AG10803 (cell line): Measurements from ENCODE around the gene MRPL14.

Experiments
- DNase-seq: peaks from one replicate; pipeline ENCODE4 v3.0.0; 2010; ENCODE audit warnings: low read depth
- H3K4me3 ChIP-seq: 2 replicates; pipeline ENCODE4 v1.5.1; 2011; ENCODE audit warnings: mild to moderate bottlenecking, low read length, control low read depth
- TF ChIP-seq, protein P1 (sequence below): conservative IDR thresholded peaks from 2 replicates; pipeline ENCODE4 v1.5.1; 2011; ENCODE audit warnings: mild to moderate bottlenecking, low read length, control low read depth, inconsistent platforms

MRPL14 gene

DNA sequence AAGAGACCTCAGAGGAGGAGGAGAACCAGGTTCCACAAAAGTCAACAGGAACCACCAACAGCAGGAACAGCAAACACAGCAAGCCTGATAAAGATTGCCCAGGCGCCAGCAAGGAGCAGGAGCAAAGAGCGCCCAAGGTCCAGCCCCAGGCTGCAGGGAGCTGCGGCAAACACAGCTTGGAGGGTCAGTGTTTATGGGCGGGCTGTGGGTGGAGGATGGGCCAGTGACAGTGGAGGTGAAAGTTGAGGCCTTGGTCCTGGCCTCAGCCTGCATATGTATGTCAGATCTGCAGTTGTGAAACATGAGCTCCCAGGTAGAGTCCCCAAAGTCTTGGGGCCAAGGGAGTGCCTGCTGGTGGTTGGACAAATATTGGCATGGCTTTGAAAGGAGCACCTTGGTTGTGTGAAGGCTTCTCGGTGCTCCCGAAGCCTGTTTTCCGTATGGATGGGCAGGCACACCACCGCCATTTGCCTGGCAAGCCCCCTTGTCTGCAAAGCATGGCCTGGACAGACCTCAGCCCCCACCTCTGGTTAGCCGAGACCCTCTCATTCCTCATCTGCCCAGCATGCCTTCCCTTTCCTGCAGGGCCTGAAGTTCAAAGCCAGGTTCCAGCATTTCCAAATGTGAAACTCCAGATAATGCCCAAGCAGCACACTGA, 29.4 kb upstream of the MRPL14 start:
- TF ChIP-seq, protein P1, sequence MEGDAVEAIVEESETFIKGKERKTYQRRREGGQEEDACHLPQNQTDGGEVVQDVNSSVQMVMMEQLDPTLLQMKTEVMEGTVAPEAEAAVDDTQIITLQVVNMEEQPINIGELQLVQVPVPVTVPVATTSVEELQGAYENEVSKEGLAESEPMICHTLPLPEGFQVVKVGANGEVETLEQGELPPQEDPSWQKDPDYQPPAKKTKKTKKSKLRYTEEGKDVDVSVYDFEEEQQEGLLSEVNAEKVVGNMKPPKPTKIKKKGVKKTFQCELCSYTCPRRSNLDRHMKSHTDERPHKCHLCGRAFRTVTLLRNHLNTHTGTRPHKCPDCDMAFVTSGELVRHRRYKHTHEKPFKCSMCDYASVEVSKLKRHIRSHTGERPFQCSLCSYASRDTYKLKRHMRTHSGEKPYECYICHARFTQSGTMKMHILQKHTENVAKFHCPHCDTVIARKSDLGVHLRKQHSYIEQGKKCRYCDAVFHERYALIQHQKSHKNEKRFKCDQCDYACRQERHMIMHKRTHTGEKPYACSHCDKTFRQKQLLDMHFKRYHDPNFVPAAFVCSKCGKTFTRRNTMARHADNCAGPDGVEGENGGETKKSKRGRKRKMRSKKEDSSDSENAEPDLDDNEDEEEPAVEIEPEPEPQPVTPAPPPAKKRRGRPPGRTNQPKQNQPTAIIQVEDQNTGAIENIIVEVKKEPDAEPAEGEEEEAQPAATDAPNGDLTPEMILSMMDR = no peak
- H3K4me3 ChIP-seq = no peak overlapping the region
- no peak for DNase-seq

GRCh38 chr6:44154067-44154466, 26.8 kb upstream of the MRPL14 start:
- TF ChIP-seq, protein P1 = no peak
- DNase-seq = no peak
- H3K4me3 ChIP-seq = no peak overlapping the region

GRCh38 chr6:44152533-44152932, 25.3 kb upstream of the MRPL14 start:
- DNase-seq = no peak
- no peak overlapping the region for H3K4me3 ChIP-seq
- TF ChIP-seq, protein P1 = no peak

DNA sequence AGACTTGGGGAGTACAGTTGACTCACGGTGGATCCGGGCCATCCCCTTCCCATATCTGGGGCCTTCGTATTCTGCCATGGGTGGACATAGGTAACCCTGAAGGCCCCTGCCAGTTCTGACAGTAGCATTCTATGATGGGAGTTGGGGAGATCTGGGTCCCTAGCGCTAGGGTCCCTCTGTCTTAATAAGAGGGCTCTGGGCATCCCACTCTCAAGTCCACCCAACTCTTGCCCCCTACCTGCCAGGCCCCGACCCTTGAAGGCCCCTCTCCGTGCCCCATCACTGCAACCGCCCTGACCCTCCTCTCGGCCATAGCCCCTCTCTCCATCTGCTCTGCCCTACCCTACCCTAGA, 24.8 kb upstream of the MRPL14 start:
- no peak for DNase-seq
- TF ChIP-seq, protein P1 = no peak

GRCh38 chr6:44151348-44152108, 24.3 kb upstream of the MRPL14 start:
- H3K4me3 ChIP-seq = no peak overlapping the region
- TF ChIP-seq, protein P1 = peak; percentile 90

More for the DNA sequence above, 24.8 kb upstream of the MRPL14 start:
- no peak overlapping the region for H3K4me3 ChIP-seq

DNA sequence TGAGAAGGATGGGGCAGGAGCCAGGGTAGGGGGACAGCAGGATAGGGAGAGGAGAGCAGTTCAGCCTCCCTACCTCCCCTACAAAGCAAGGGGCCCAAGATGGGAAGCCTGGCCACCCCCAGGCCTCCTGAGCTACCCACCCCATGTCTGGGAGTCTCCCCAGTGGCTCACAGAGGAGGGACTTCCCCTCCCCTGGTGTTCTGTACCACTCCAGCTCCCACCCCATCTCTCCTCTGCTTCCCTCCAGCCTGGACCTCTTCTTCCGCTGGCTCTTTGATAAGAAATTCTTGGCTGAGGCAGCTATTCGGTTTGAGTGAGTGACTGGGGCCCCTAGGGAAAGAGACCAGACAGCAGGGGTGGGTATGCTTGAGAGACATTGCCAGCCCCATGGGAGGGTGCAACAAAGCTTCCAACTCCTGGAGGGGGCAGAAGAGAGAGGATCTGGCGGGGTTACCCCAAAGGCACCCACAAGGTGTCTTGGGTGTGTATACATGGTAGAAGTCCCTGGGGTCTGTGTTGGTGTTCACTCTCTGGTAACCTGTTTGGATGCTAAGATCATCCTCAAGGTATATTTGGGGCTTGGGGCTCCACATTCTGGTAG, 23.2 kb upstream of the MRPL14 start:
- DNase-seq = no peak
- no peak overlapping the region for H3K4me3 ChIP-seq
- TF ChIP-seq, protein P1 = no peak

More at GRCh38 chr6:44151348-44152108, 24.3 kb upstream of the MRPL14 start:
- DNase-seq = peak; percentile 62
